GM12878 (cell line): Measurements from ENCODE around the gene DIP2C. TPM values are rescaled to one million over a fixed set of nuclear protein-coding genes. Genes with fewer than 3 reads are reported as not detected.

Experiments
- ATAC-seq: fragments of 200-7000 bp; cut with Tn5 transposase; 3 replicates; pipeline ENCODE4 v1.9.1; 2020; ENCODE audit warnings: mild to moderate bottlenecking, moderate library complexity
- BruUV-seq: library from RNA; stranded (reverse); fragments of 400-500 nt; replicated peaks from 2 replicates; lab custom pipeline; 2021; lab: Mats Ljungman, UMichigan
- CTCF ChIA-PET: fragments of 300-600 bp; sonication (Branson Sonifier 250); formaldehyde crosslinking; extraction: SDS; loops from one replicate; lab custom pipeline; 2021; ENCODE audit warnings: inconsistent platforms; lab: Yijun Ruan, JAX
- POLR2A ChIA-PET: fragments of 350-600 bp; formaldehyde crosslinking; extraction: SDS; loops from one replicate; lab custom pipeline; 2021; ENCODE audit warnings: inconsistent platforms; lab: Charles Lee
- RAD21 ChIA-PET: fragments of 300-600 bp; sonication (Branson Sonifier 250); formaldehyde crosslinking; loops from one replicate; lab custom pipeline; 2023; ENCODE audit warnings: antibody characterized with exemption; ENCODE audit not compliant: unreplicated experiment; lab: Charles Lee
- SMC1A ChIA-PET: fragments of 300-600 bp; sonication (Branson Sonifier 250); formaldehyde crosslinking; loops from one replicate; lab custom pipeline; 2023; ENCODE audit not compliant: unreplicated experiment, uncharacterized antibody; lab: Charles Lee
- DNase-seq: peaks from one replicate; pipeline ENCODE4 v3.0.0-alpha.2; 2011; ENCODE audit warnings: low read depth, low spot score
- FAIRE-seq: peaks from 3 replicates; lab custom pipeline; 2011; peaks lifted over from hg19 to GRCh38; lab: Jason Lieb, UNC
- H2AFZ ChIP-seq: 2 replicates; pipeline ENCODE4 v1.6.0; 2011; ENCODE audit warnings: low read depth, low read length, control low read depth; ENCODE audit not compliant: control insufficient read depth
- H3K27ac ChIP-seq: 2 replicates; pipeline ENCODE4 v1.5.1; 2011; ENCODE audit warnings: control low read depth; ENCODE audit not compliant: control insufficient read depth, insufficient read depth
- H3K27me3 ChIP-seq, 2 experiments: replicated peaks in 1 of 2; 2 replicates each; pipeline versions ENCODE4 v1.6.0 to v1.6.1; 2011; ENCODE audit warnings: low read length in 1 of 2; ENCODE audit not compliant: control insufficient read depth in 2 of 2, insufficient read depth in 2 of 2
- H3K36me3 ChIP-seq, 2 experiments: 2 replicates each; pipeline ENCODE4 v1.5.1; 2011; ENCODE audit warnings: low read length in 1 of 2; ENCODE audit not compliant: control insufficient read depth in 2 of 2, insufficient read depth in 2 of 2
- H3K4me1 ChIP-seq: 2 replicates; pipeline ENCODE4 v1.6.1; 2011; ENCODE audit warnings: mild to moderate bottlenecking, low read length, moderate library complexity, mixed read lengths; ENCODE audit not compliant: control insufficient read depth, insufficient read depth
- H3K4me2 ChIP-seq: 2 replicates; pipeline ENCODE4 v1.6.0; 2011; ENCODE audit warnings: control low read depth; ENCODE audit not compliant: control insufficient read depth, insufficient read depth
- H3K4me3 ChIP-seq: fragments of 200-600 bp; sonication (generic); 2 replicates; pipeline ENCODE4 v1.5.1; 2016
- H3K79me2 ChIP-seq: 2 replicates; pipeline ENCODE4 v1.6.0; 2011; ENCODE audit warnings: low read length; ENCODE audit not compliant: control insufficient read depth, insufficient read depth
- H3K9ac ChIP-seq: 2 replicates; pipeline ENCODE4 v1.8.0; 2011; ENCODE audit warnings: low read length, control low read depth, mixed read lengths; ENCODE audit not compliant: control insufficient read depth, insufficient read depth
- H3K9me3 ChIP-seq: replicated peaks from 3 replicates; pipeline ENCODE4 v1.5.1; 2011; ENCODE audit warnings: mild to moderate bottlenecking, low read length; ENCODE audit not compliant: control insufficient read depth, insufficient read depth
- H4K20me1 ChIP-seq: 2 replicates; pipeline ENCODE4 v1.6.0; 2011; ENCODE audit not compliant: control insufficient read depth, insufficient read depth
- CHD2 ChIP-seq: IDR thresholded peaks from 2 replicates; pipeline ENCODE4 v1.6.1; 2011; ENCODE audit warnings: low read depth, low read length, improper control_type of control experiment, borderline replicate concordance
- EP300 ChIP-seq, 2 experiments: fragments of 150-350 bp in 1 of 2; IDR thresholded peaks; 2 replicates each; pipeline ENCODE4 v1.6.1; 2011 to 2012; ENCODE audit warnings: low read depth in 2 of 2, low read length in 2 of 2, borderline replicate concordance in 1 of 2, improper control_type of control experiment in 1 of 2, inconsistent platforms in 1 of 2; ENCODE audit not compliant: control insufficient read depth in 1 of 2
- GATAD2B ChIP-seq: fragments of 450-650 bp; conservative IDR thresholded peaks from 2 replicates; pipeline ENCODE4 v1.6.1; 2017; ENCODE audit warnings: low read depth, mild to moderate bottlenecking, moderate library complexity
- KLF5 ChIP-seq: fragments of 450-650 bp; IDR thresholded peaks from 2 replicates; pipeline ENCODE4 v1.6.1; 2014; ENCODE audit warnings: mild to moderate bottlenecking; ENCODE audit not compliant: partially characterized antibody
- LARP7 ChIP-seq: fragments of 450-650 bp; IDR thresholded peaks from 2 replicates; pipeline ENCODE4 v1.6.1; 2017; ENCODE audit warnings: mild to moderate bottlenecking
- NFXL1 ChIP-seq: fragments of 450-650 bp; IDR thresholded peaks from 2 replicates; pipeline ENCODE4 v1.6.1; 2017; ENCODE audit warnings: antibody characterized with exemption, mild to moderate bottlenecking, borderline replicate concordance
- RAD51 ChIP-seq: fragments of 450-650 bp; IDR thresholded peaks from 2 replicates; pipeline ENCODE4 v1.6.1; 2016; ENCODE audit warnings: moderate library complexity, mild to moderate bottlenecking, inconsistent platforms
- RBBP5 ChIP-seq: fragments of 200-600 bp; sonication (generic); conservative IDR thresholded peaks from 2 replicates; pipeline ENCODE4 v1.6.1; 2016
- ZNF274 ChIP-seq: IDR thresholded peaks from one replicate; pipeline ENCODE4 v1.8.0; 2011; ENCODE audit not compliant: insufficient read length, insufficient read depth
- WGBS: methylation state at CpG from one replicate; pipeline ENCODE4 v1.1.6; 2016; ENCODE audit warnings: low lambda C conversion rate; ENCODE audit not compliant: insufficient replicate concordance, insufficient coverage; ENCODE audit errors: missing lambda C conversion rate; 5-methylcytosine and 5-hydroxymethylcytosine counted together
- in situ Hi-C: fragments of 300-500 bp; cut with MboI; formaldehyde crosslinking; loops from 9 replicates; pipeline ENCODE4 v1.14.3; 2018; ENCODE audit warnings: mixed read lengths
- intact Hi-C: fragments of 100-400 bp; cut with micrococcal nuclease; formaldehyde crosslinking; loops from one replicate; pipeline ENCODE4 v1.14.2; 2022; ENCODE audit not compliant: unreplicated experiment
- polyA plus RNA-seq, 11 experiments: library from polyadenylated mRNA; depleted of rRNA in 4 of 11; unstranded in 6 of 11; stranded (reverse) in 5 of 11; fragments of >200 nt; fragmentation: Nextera tagmentation in 4 of 11; fragmentation: Illumina TruSeq in 1 of 11; extraction: Ambion mirVana in 4 of 11; extraction: Trizol in 1 of 11; gene quantifications; 1 replicate in 1 of 11; 2 replicates in 10 of 11; pipeline versions ENCODE4 v1.2.1 to v1.2.3, GENCODE V29; 2011 to 2016; ENCODE audit warnings: inconsistent platforms in 2 of 11, missing spikeins in 2 of 11, low read depth in 1 of 11
- total RNA-seq, 4 experiments: library from RNA; depleted of rRNA in 3 of 4; stranded (reverse); fragments of >200 nt in 3 of 4; fragmentation: Illumina TruSeq in 1 of 4; extraction: Trizol in 1 of 4; gene quantifications; 2 replicates each; pipeline versions ENCODE4 v1.2.1 to v1.2.3, GENCODE V29; 2013 to 2021
- TF ChIP-seq, protein P1 (sequence below): fragments of 450-650 bp; IDR thresholded peaks from 2 replicates; pipeline ENCODE4 v1.6.1; 2016; ENCODE audit warnings: mild to moderate bottlenecking
- TF ChIP-seq, protein P2 (sequence below): fragments of 450-650 bp; formaldehyde crosslinking; IDR thresholded peaks from 2 replicates; pipeline ENCODE4 v1.5.0; 2022; ENCODE audit warnings: mild to moderate bottlenecking, missing genetic modification characterization
- TF ChIP-seq, protein P3 (sequence below): fragments of 450-650 bp; IDR thresholded peaks from 2 replicates; pipeline ENCODE4 v1.6.1; 2017; ENCODE audit warnings: mild to moderate bottlenecking, low read depth, inconsistent platforms; ENCODE audit not compliant: poor library complexity, severe bottlenecking

Gene DIP2C
- total and polyA plus RNA-seq, 10 of the 15 experiments (the other 5 are each of a cell fraction or from before 2014, with no cell fraction given): 0.01 to 0.10 (median 0.06) TPM

DNA sequence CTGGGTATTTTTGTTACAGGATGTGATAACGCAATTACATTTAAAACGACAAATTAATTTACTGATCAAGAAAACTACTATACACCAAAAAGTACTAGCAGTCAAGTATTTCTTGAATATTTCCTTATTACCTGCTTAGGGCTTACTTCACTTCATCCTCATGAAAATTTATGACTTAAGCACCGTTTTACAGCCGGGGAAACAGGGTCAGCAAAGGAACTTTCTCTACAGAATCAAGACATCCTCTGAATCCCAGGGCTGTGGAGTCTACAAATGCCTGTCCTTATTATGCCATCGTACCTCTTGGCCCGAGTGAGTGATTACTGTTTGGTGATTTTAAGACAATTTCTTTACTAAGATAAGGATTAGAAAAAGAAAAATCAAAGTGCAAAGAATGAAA is 305.9 kb downstream of the DIP2C start:
- no peaks in the 10 kb centered on the region for H4K20me1 ChIP-seq
- DNase-seq: no peak
- intact Hi-C loops (no loop called here), in situ Hi-C loops (no loop called here)
- H3K36me3 ChIP-seq: no peaks in the 10 kb centered on the region
- no peak overlapping the region for H3K9ac ChIP-seq
- WGBS: 65% methylated on average over 6 of the region's 6 CpGs
- no peaks in the 10 kb centered on the region for H3K9me3 ChIP-seq
- ChIA-PET SMC1A (interaction anchor here (1.4 kb wide), 1 partner anchor 13 kb away, joined by 3 read pairs; no protein-coding TSS in a partner anchor), RAD21 (no interaction called here), CTCF (no interaction called here), POLR2A (no interaction called here)
- H3K27ac ChIP-seq: no peak overlapping the region
- no peaks in the 10 kb centered on the region for H3K79me2 ChIP-seq
- no TSS peak for BruUV-seq
- TF ChIP-seq RAD51: no peak
- TF ChIP-seq CHD2: no peak
- no peak for TF ChIP-seq GATAD2B
- TF ChIP-seq KLF5: no peak
- TF ChIP-seq LARP7: no peak
- TF ChIP-seq, protein P1, sequence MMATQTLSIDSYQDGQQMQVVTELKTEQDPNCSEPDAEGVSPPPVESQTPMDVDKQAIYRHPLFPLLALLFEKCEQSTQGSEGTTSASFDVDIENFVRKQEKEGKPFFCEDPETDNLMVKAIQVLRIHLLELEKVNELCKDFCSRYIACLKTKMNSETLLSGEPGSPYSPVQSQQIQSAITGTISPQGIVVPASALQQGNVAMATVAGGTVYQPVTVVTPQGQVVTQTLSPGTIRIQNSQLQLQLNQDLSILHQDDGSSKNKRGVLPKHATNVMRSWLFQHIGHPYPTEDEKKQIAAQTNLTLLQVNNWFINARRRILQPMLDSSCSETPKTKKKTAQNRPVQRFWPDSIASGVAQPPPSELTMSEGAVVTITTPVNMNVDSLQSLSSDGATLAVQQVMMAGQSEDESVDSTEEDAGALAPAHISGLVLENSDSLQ: no peak
- no peak overlapping the region for H3K4me3 ChIP-seq
- H3K4me2 ChIP-seq: no peak overlapping the region
- H3K27me3 ChIP-seq: no peaks in the 10 kb centered on the region
- no peak for FAIRE-seq
- no peak for ATAC-seq
- no peaks in the 10 kb centered on the region for H3K4me1 ChIP-seq
- no peak overlapping the region for H2AFZ ChIP-seq

DNA sequence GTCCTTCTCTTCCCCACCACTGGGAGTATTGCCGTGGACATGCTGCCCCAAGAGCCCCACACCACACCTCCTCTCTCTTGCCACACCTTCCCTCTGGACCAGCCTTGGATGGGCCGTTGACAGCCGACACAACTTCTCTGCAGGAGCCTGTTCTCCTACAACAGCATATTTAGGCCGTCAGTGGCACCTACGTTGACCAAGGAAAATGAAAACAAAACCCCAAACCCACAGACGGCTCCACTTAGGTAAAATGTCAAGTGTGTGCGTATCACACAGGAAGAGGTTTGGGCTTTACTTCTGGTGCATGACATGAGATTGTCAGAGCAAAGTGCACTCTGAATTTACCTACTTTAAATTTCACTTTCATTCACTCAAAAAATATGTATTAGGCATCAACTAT is 307.7 kb downstream of the DIP2C start:
- Histone ChIP-seq H3K9ac (no peak overlapping the region), H3K79me2 (no peaks in the 10 kb centered on the region), H2AFZ (no peak overlapping the region), H3K4me1 (no peaks in the 10 kb centered on the region), H3K27ac (no peak overlapping the region), H3K4me3 (no peak overlapping the region), H3K36me3 (no peaks in the 10 kb centered on the region), H3K27me3 (no peaks in the 10 kb centered on the region; a peak in 1 of 4 replicates), H4K20me1 (no peaks in the 10 kb centered on the region), H3K9me3 (no peaks in the 10 kb centered on the region), H3K4me2 (no peak overlapping the region)
- intact Hi-C loops: no loop called here
- BruUV-seq: no TSS peak
- ChIA-PET SMC1A (no interaction called here), RAD21 (no interaction called here), POLR2A (no interaction called here), CTCF (no interaction called here)
- in situ Hi-C loops: no loop called here
- ATAC-seq (no peak), FAIRE-seq (no peak), DNase-seq (no peak)
- 13% methylated on average over 7 of the region's 7 CpGs for WGBS
- TF ChIP-seq NFXL1 (no peak), EP300 (IDR thresholded peaks at IDR 0.05; ENCODE audit: borderline replicate concordance in 1 of 2, control insufficient read depth in 1 of 2, low read depth in 2 of 2, low read length in 2 of 2) (no peak), RBBP5 (no peak), ZNF274 (no peak)
- TF ChIP-seq, protein P2, sequence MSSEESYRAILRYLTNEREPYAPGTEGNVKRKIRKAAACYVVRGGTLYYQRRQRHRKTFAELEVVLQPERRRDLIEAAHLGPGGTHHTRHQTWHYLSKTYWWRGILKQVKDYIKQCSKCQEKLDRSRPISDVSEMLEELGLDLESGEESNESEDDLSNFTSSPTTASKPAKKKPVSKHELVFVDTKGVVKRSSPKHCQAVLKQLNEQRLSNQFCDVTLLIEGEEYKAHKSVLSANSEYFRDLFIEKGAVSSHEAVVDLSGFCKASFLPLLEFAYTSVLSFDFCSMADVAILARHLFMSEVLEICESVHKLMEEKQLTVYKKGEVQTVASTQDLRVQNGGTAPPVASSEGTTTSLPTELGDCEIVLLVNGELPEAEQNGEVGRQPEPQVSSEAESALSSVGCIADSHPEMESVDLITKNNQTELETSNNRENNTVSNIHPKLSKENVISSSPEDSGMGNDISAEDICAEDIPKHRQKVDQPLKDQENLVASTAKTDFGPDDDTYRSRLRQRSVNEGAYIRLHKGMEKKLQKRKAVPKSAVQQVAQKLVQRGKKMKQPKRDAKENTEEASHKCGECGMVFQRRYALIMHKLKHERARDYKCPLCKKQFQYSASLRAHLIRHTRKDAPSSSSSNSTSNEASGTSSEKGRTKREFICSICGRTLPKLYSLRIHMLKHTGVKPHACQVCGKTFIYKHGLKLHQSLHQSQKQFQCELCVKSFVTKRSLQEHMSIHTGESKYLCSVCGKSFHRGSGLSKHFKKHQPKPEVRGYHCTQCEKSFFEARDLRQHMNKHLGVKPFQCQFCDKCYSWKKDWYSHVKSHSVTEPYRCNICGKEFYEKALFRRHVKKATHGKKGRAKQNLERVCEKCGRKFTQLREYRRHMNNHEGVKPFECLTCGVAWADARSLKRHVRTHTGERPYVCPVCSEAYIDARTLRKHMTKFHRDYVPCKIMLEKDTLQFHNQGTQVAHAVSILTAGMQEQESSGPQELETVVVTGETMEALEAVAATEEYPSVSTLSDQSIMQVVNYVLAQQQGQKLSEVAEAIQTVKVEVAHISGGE (CRISPR knock-in tag): no peak
- TF ChIP-seq, protein P3, sequence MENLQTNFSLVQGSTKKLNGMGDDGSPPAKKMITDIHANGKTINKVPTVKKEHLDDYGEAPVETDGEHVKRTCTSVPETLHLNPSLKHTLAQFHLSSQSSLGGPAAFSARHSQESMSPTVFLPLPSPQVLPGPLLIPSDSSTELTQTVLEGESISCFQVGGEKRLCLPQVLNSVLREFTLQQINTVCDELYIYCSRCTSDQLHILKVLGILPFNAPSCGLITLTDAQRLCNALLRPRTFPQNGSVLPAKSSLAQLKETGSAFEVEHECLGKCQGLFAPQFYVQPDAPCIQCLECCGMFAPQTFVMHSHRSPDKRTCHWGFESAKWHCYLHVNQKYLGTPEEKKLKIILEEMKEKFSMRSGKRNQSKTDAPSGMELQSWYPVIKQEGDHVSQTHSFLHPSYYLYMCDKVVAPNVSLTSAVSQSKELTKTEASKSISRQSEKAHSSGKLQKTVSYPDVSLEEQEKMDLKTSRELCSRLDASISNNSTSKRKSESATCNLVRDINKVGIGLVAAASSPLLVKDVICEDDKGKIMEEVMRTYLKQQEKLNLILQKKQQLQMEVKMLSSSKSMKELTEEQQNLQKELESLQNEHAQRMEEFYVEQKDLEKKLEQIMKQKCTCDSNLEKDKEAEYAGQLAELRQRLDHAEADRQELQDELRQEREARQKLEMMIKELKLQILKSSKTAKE: no peak
